HFF-Myc (cell line): Measurements from ENCODE around the gene RXRA.

Experiments used
- DNase-seq: peaks from one replicate; pipeline ENCODE4 v3.0.0-alpha.2; 2011; ENCODE audit warnings: low read depth; ENCODE audit errors: extremely low read depth
- H3K4me3 ChIP-seq: replicated peaks from 2 replicates; pipeline ENCODE4 v1.5.1; 2011; ENCODE audit warnings: low read depth, mild to moderate bottlenecking, control low read depth, low read length
- TF ChIP-seq, protein P1 (sequence below): IDR thresholded peaks from 2 replicates; pipeline ENCODE4 v1.5.1; 2012; ENCODE audit warnings: mild to moderate bottlenecking, low read depth, low read length, control low read depth; ENCODE audit errors: missing control alignments

Gene RXRA

DNA sequence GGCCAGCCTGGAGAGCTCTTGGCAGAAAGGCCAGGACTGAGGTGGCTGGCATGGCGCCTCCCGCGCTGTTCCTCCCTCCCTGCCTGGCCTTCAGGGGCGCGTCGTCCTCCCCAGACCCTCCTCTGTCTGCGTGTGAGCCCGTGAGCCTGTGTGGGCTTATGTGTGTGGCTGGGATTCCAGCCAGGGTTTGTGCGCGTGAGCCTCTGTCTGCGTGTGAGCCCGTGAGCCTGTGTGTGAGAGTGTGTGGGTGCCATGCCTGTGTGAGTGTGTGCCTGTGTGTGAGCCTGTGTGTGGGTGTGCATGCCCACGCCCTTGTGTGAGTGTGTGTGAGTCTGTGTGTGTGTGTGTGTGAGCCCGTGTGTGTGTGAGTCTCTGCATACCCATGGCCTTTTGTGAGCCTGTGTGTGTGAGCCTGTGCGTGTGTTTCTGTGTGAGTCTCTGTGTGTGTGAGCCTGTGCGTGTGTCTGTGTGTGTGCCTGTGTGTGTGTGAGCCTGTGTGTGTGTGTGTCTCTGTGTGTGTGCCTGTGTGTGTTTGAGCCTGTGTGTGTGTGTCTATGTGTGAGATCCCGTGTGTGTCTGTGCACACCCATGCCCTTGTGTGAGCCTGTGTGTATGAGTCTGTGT, 13.0 kb downstream of the RXRA start:
- TF ChIP-seq, protein P1, sequence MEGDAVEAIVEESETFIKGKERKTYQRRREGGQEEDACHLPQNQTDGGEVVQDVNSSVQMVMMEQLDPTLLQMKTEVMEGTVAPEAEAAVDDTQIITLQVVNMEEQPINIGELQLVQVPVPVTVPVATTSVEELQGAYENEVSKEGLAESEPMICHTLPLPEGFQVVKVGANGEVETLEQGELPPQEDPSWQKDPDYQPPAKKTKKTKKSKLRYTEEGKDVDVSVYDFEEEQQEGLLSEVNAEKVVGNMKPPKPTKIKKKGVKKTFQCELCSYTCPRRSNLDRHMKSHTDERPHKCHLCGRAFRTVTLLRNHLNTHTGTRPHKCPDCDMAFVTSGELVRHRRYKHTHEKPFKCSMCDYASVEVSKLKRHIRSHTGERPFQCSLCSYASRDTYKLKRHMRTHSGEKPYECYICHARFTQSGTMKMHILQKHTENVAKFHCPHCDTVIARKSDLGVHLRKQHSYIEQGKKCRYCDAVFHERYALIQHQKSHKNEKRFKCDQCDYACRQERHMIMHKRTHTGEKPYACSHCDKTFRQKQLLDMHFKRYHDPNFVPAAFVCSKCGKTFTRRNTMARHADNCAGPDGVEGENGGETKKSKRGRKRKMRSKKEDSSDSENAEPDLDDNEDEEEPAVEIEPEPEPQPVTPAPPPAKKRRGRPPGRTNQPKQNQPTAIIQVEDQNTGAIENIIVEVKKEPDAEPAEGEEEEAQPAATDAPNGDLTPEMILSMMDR: no peak
- DNase-seq: no peak
- no peak overlapping the region for H3K4me3 ChIP-seq

DNA sequence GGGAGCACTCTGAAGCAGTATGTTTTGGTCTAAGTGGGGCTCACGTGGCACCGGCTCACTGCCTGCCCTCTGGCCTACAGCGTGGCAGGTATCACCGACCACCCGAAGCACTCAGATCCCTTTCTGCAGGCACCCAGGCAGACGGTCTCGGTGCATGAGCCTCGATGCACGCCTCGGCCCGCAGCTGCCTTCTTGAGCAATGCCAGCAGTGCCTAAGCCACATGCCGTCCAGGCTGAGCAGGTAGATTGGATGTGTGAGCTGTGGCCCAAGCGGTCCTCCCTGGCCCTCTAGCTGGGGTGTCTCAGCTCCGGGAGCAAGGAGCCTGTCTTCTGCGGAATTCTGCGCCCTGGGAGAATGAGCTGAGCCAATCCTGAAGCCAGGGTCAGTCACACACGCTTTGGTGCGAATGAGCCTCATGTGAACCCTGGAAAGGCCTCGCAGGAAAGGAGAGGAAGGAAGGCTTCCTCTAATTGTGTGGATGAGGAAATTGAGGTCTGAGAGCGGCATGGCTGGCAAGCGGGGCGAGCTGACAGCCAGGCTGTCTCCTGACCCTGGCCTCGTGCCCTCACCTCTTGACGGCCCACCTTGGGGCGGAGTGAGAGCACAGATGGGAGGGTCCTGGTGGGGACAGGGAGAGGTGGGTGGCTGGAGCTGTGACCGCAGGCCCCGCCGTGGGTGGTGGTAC, 14.4 kb downstream of the RXRA start:
- no peak for DNase-seq
- TF ChIP-seq, protein P1: no peak
- H3K4me3 ChIP-seq: no peak overlapping the region

DNA sequence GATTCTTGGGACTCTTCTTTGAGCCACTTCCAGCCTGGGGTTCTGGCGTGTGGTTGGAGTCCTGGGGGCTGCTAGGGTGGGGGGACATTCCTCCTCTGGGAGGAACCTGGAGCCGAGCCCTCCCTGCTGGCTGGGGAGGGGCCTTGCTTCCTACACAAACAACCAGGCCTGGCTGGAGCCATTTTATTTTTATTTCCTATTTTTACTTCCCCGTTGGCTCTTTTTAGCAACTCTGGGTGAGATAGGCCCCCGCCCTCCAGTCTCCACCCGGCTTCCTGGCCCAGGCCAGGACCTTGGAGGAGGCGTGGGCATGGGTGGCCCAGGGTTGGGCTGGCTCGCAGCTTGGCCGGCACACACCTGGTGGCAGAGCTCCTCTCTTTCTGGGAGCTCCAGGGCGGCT, 15.1 kb downstream of the RXRA start:
- DNase-seq: no peak

GRCh38 chr9:134341929-134342745, 15.9 kb downstream of the RXRA start:
- DNase-seq: no peak
- no peak overlapping the region for H3K4me3 ChIP-seq
- TF ChIP-seq, protein P1: no peak

More for the DNA sequence above, 15.1 kb downstream of the RXRA start:
- H3K4me3 ChIP-seq: no peak overlapping the region
- TF ChIP-seq, protein P1: no peak

DNA sequence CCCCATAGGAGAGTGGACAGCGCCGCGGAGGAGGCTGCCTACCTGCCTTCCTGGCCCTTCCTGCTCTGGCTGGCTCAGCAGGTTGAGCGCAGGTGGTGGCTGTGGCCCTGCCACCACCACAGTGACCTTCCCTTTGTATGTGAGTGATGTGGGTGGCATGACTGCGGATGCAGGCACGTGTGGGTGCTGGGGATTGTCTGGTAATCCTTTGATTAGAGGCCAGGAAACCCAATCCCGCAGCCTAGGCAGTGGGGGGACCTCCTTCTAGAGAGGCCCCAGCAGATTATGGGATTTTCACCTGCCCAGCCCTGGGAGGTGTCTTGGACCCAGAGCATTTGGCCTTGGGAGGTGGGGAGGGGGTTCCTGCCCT, 16.5 kb downstream of the RXRA start:
- DNase-seq: no peak
- TF ChIP-seq, protein P1: no peak

DNA sequence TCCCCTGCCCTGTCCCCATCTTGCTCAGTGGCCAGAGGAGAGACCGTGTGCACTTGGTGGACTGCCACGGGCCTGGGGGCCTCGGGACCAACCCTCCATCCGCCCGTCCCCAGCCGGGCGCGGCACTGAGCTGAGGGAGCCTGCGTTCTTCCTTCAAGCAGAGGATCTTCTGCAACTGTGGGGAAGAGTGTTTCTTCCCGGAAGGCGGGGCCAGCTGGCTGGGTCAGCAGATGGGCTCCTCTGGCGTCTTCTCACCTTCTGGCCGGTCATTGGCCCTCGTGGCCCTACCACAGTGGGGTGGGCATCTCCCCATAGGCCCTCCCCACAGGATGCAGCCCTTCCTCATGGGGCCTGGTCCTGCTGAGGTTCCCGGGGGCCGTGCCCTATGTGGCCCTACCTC, 17.4 kb downstream of the RXRA start:
- DNase-seq: no peak
- TF ChIP-seq, protein P1: no peak

More for the DNA sequence above, 16.5 kb downstream of the RXRA start:
- H3K4me3 ChIP-seq: no peak overlapping the region

More for the DNA sequence above, 17.4 kb downstream of the RXRA start:
- H3K4me3 ChIP-seq: no peak overlapping the region
